GM19463 (cell line): ENCODE measurements around the gene KIZ.

ENCODE experiments used
- ATAC-seq: cut with Tn5 transposase; IDR thresholded peaks from one replicate; pipeline ENCODE4 v1.9.1; 2021; ENCODE audit warnings: mild to moderate bottlenecking, moderate library complexity; ENCODE audit not compliant: unreplicated experiment

The KIZ gene

GRCh38 chr20:21173485-21173884 lies 47.6 kb downstream of the KIZ start:
- ATAC-seq: no peak

- no peak for ATAC-seq
Observed at GRCh38 chr20:21174516-21175239, 48.8 kb downstream of the KIZ start.

GRCh38 chr20:21175433-21175832 lies 49.6 kb downstream of the KIZ start:
- no peak for ATAC-seq

- ATAC-seq: no peak
Observed at GRCh38 chr20:21177767-21178166, 51.9 kb downstream of the KIZ start.

- no peak for ATAC-seq
Observed at GRCh38 chr20:21179757-21180156, 53.9 kb downstream of the KIZ start.

- no peak for ATAC-seq
Observed at GRCh38 chr20:21180248-21180647, 54.4 kb downstream of the KIZ start.

GRCh38 chr20:21181028-21181427 lies 55.1 kb downstream of the KIZ start:
- ATAC-seq: no peak

- ATAC-seq: no peak
Observed at GRCh38 chr20:21182832-21183563, 57.1 kb downstream of the KIZ start.

GRCh38 chr20:21183722-21184121 lies 57.8 kb downstream of the KIZ start:
- ATAC-seq: no peak

- no peak for ATAC-seq
Observed at GRCh38 chr20:21184819-21185218, 58.9 kb downstream of the KIZ start.

GRCh38 chr20:21185849-21186248 lies 60.0 kb downstream of the KIZ start:
- ATAC-seq: no peak

- ATAC-seq: no peak
Observed at GRCh38 chr20:21189761-21190523, 64.1 kb downstream of the KIZ start.

- ATAC-seq: no peak
Observed at GRCh38 chr20:21190869-21191268, 65.0 kb downstream of the KIZ start.

GRCh38 chr20:21191839-21192238 lies 66.0 kb downstream of the KIZ start:
- no peak for ATAC-seq

GRCh38 chr20:21202259-21202658 lies 76.4 kb downstream of the KIZ start:
- ATAC-seq: no peak

- no peak for ATAC-seq
Observed at GRCh38 chr20:21203088-21203656, 77.3 kb downstream of the KIZ start.

GRCh38 chr20:21206584-21206983 lies 80.7 kb downstream of the KIZ start:
- no peak for ATAC-seq

GRCh38 chr20:21208999-21209398 lies 83.1 kb downstream of the KIZ start:
- ATAC-seq: no peak

- ATAC-seq: no peak
Observed at GRCh38 chr20:21209668-21210067, 83.8 kb downstream of the KIZ start.

- no peak for ATAC-seq
Observed at GRCh38 chr20:21213691-21214090, 87.8 kb downstream of the KIZ start.

GRCh38 chr20:21214431-21214830 lies 88.5 kb downstream of the KIZ start:
- ATAC-seq: no peak
